Right renal cortex interstitium (tissue), 3 donors: Measurements from ENCODE around the gene CBFA2T3. TPM values are rescaled to one million over a fixed set of nuclear protein-coding genes. Genes with fewer than 3 reads are reported as not detected.
"Not testable (repeated sequence)": the region's sequence is repeated elsewhere in the genome, so short reads cannot be mapped to it uniquely, and the experiment has no call there.

Source experiments
- DNase-seq, 3 donors: peaks; one replicate each; pipeline ENCODE4 v3.0.0-alpha.2; 2013; ENCODE audit warnings: low read depth in 3 of 3, low spot score in 2 of 3
- polyA plus RNA-seq, 3 donors: library from polyadenylated mRNA; unstranded; fragments of 120-200 nt; gene quantifications; one replicate each; pipeline ENCODE4 v1.2.1, GENCODE V29; 2013; ENCODE audit not compliant: insufficient read length in 3 of 3

The CBFA2T3 gene
- polyA plus RNA-seq, 3 donors: 1.7 to 2.0 (median 2.0) TPM

GRCh38 chr16:88896238-88897070 is 80.6 kb downstream of the CBFA2T3 start:
- no peak for DNase-seq

DNA sequence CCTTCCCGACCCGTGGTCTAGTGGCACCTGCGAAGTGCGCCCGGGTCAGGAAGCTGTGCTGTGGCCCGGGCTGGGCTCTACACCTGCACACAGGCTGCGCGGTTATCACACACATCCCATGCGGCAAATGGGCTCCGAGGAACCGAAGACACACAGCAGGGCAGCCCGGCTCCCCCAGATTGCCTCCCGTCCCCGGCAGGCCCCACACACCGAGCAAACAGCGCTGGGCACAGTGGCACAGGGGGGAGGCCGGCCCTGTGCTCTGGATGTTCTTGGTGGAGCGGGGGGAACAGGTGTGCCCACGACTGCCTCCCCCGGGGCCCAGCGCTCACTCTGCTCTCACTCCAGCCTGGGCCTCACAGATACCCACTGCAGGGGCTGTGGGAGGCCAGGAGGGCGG is 81.7 kb downstream of the CBFA2T3 start:
- no peak for DNase-seq

GRCh38 chr16:88894681-88895300 is 82.2 kb downstream of the CBFA2T3 start:
- DNase-seq: no peak

GRCh38 chr16:88894266-88894665 is 82.7 kb downstream of the CBFA2T3 start:
- not testable (repeated sequence) for DNase-seq

GRCh38 chr16:88893127-88893968 is 83.7 kb downstream of the CBFA2T3 start:
- no peak for DNase-seq

GRCh38 chr16:88892065-88892464 is 84.9 kb downstream of the CBFA2T3 start:
- no peak for DNase-seq

GRCh38 chr16:88891083-88891482 is 85.9 kb downstream of the CBFA2T3 start:
- DNase-seq: no peak

DNA sequence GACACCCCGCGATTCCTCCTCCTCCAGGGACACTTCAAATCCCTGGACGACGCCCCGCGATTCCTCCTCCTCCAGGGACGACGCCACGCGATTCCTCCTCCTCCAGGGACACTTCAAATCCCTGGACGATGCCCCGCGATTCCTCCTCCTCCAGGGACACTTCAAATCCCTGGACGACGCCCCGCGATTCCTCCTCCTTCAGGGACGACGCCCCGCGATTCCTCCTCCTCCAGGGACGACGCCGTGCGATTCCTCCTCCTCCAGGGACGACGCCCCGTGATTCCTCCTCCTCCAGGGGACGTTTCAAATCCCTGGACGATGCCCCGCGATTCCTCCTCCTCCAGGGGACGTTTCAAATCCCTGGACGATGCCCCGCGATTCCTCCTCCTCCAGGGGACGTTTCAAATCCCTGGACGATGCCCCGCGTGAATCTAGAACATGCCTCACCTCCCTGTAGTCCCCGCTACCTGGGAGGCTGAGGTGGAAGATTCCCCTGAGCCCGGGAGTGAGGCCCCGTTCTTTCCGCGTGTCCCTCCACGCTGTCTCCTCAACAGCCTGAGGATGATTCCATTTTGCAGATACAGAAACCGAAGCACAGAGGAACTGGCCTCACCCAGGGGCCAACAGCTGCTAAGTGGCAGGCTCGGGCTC is 87.2 kb downstream of the CBFA2T3 start:
- not testable (repeated sequence) for DNase-seq

DNA sequence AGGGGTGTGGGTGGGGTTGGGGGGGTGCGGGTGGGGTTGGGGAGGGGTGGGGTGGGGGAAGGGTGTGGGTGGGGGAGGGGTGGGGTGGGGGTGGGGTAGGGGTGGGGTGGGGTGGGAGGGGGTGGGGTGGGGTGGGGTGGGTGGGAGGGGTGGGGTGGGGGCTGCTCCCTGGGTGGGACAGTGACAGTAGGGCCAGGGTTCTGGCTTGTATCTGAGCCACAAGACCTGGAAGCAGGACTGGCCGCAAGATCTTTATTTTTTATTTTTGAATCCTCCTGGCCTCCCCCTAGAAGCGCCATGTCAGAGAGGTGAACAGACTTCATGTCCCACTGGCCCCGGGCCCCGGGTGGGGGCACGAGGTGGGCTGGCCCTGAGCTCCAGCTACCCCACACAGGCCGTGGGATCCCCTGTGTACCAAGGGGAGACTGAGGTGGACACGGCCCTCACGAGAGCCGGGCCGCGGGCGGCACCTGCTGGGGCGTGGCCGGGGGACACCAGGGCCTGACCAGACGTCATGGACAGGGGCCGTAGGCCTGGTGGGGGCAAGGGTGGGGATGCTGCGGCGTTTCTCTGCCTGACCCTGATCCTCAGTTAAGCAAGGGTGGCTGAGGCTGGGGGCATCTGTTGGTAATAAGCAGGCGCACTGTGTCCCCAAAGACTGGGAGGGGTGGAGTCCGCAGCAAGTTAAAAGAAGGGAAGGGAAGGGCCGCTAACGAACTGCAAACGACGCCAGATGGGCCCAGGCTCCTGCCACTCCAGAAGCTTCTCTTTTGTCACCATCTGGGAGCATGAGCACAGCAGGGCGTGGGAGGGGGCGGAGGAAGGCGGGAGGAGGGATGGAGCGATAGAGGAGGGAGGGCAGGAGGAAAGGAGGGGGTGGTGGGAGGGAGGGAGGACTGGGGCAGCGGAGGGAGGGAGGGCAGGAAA is 88.3 kb downstream of the CBFA2T3 start:
- DNase-seq: no peak

GRCh38 chr16:88888057-88888456 is 89.0 kb downstream of the CBFA2T3 start:
- no peak for DNase-seq

DNA sequence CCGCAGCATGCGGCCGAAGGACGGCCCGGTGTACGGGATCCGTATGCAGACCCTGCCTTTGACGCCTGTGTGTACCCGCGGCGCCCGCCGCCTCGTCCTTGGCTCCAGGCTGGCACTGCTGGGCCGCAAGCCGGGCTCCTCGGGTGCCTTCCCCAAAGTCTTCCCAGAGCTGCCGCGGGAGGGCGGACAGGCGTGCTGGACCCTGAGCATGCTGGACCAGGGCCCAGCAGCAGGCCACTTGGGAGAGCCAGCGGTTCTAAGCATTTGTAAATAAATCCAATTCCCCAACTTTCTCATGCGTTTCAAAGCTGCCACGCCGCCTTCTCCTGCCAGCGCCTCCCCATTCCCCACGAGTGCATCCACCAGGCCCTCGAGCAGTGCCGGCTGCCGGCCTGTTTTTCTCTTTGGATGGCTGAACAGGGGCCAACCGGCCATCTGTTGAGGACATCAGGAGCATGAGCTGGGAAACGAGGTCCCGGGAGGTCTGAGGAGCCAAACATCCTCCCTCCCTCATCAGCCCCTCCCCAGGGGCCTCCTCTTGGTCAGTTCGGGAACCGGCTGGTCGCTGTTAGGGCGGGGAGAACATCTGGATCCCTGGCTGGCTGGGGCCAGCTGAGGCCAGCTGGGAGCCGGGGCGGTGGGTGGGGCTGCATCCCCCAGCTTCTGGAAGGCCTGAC is 90.0 kb downstream of the CBFA2T3 start:
- DNase-seq: peak in 1 of 3 donors; percentile 30

- DNase-seq: no peak
Observed at GRCh38 chr16:88886420-88886844, 90.6 kb downstream of the CBFA2T3 start.

GRCh38 chr16:88885693-88886280 is 91.2 kb downstream of the CBFA2T3 start:
- DNase-seq: no peak

- no peak for DNase-seq
Observed at GRCh38 chr16:88884569-88885271, 92.3 kb downstream of the CBFA2T3 start.

- no peak for DNase-seq
Observed at GRCh38 chr16:88883946-88884345, 93.1 kb downstream of the CBFA2T3 start.

DNA sequence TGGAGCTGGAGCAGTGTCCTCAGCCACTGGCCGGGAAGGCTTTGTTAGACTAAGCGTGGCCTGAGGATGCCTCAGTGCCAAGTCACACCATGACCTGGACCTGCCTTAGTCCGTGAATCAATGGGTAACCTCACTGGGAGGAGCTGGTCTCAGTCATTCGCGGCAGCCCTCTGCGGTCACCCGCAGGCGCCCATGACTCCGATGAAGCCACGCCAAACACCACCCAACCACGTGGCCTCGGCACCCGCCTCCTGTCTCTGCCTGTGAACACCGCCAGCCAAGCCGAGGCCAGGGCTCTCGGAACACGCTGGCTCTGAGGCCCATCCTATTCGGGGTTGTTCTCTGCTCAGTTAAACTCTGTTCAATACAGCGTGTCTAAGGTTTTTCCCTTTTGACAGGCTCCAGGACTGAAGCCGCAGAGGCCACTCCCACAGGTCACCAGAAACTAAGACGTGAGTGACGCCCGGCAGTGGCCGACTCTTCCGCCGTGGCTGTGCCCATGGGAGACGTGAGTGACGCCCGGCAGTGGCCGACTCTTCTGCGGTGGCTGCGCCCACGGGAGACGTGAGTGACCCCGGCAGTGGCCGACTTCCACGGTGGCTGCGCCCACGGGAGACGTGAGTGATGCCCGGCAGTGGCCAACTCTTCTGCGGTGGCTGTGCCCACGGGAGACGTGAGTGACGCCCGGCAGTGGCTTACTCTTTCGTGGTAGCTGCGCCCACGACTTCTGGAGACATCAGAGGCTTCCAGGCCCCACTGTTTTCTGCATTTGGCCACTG is 93.7 kb downstream of the CBFA2T3 start:
- DNase-seq: no peak

DNA sequence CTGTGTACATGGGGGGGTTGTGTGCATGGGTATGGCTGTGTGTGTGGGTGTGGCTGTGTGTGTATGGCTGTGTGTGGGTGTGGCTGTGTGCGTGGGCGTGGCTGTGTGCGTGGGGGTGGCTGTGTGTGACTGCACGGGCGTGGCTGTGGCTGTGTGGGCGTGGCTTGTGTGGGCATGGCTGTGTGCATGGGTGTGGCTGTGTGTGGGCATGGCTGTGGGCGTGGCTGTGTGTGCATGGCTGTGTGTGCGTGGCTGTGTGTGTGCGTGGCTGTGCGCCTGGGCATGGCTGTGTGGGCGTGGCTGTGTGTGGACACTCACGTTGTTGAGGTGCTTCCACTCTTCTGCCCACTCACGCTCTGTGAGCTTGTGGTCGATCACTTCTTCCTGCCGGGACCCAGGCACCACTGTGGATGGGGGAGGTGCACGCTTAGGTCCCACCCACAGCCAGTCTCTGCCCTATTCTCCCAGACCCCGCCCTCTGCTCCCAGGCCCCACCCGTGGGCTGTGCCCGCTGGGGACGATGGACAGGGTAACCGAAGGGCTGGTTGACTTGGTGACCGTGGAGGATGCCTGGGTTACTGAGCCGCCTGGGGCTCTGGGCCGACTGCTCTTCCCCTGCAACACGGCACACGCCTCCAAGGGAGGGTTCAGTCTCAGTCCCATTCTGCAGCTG is 94.5 kb downstream of the CBFA2T3 start:
- DNase-seq: no peak
